ENCODE data around the gene KRTAP12-2.
"Not testable (repeated sequence)": the region's sequence is repeated elsewhere in the genome, so short reads cannot be mapped to it uniquely, and the experiment has no call there.

The KRTAP12-2 gene

DNA sequence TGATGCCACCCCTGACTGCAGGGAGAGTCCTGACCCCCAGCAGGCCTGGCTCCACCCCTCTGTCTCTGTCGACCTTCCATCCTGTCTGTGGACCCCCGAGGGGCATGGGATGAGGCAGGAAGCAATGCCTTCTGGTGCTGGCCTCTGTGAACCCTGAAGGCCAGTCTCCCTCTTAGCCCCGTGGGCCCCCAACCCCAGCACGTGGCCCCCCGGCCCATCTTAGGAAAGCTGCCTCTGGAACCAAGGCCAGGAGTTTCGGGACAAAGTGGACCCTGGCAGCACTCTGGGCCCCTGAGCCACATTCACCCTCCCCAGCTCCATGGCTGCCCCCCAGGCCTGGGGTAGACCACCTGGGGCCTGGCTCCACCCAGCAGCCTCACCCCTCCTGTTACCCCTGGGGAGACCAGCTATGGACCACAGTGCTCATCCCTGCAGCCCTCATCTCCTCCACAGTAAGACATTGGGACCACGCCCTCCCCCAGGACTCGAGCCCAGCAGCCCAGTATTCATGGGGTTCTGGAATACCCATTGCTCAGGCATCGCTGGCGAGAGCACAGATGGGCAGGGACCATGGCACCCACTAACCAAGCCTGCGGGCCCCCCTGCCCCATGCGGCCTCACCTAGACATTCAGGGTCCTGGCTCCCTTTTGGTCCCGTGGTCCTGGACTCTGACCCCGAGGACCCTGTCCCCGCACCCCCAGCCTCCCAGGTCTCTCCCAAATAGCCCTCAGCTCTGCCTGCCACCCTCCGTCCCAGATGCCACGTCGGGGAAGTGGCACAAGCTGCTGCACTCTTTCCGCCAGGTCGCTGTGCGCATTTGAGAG lies 28.0 kb downstream of the KRTAP12-2 start:
- not testable (repeated sequence) for H3K9me3 ChIP-seq (ENCODE audit: control insufficient read depth in 1 of 2, low read length in 2 of 2); H3K27me3 ChIP-seq (ENCODE audit: control insufficient read depth in 1 of 2, insufficient read depth in 2 of 2, low read length in 2 of 2); H3K36me3 ChIP-seq (ENCODE audit: control insufficient read depth in 1 of 2, insufficient read depth in 2 of 2, low read length in 2 of 2); H3K27ac ChIP-seq (ENCODE audit: low read depth, low read length); H3K4me3 ChIP-seq (ENCODE audit: low read depth in 1 of 2, low read length in 2 of 2); H3K9ac ChIP-seq (ENCODE audit: low read depth in 1 of 2, low read length in 2 of 2); H3K4me1 ChIP-seq (ENCODE audit: control insufficient read depth in 1 of 2, insufficient read depth in 2 of 2, low read length in 2 of 2)

DNA sequence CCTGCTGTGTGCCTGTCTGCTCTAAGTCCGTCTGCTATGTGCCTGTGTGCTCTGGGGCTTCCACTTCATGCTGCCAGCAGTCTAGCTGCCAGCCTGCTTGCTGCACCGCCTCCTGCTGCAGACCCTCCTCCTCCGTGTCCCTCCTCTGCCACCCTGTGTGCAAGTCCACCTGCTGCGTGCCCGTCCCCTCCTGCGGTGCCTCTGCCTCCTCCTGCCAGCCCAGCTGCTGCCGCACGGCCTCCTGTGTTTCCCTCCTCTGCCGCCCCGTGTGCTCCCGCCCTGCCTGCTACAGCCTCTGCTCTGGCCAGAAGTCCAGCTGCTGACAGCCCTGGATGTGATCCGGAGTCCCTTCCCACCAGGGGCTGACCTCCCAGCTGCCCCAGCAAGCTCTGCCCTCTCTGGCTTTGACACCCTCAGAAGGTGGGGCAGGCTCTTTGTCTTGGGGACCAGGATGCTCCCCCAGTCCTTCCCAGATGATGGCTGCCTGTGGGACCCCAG lies 28.8 kb downstream of the KRTAP12-2 start:
- not testable (repeated sequence) for H3K4me3 ChIP-seq (ENCODE audit: low read depth in 1 of 2, low read length in 2 of 2)

DNA sequence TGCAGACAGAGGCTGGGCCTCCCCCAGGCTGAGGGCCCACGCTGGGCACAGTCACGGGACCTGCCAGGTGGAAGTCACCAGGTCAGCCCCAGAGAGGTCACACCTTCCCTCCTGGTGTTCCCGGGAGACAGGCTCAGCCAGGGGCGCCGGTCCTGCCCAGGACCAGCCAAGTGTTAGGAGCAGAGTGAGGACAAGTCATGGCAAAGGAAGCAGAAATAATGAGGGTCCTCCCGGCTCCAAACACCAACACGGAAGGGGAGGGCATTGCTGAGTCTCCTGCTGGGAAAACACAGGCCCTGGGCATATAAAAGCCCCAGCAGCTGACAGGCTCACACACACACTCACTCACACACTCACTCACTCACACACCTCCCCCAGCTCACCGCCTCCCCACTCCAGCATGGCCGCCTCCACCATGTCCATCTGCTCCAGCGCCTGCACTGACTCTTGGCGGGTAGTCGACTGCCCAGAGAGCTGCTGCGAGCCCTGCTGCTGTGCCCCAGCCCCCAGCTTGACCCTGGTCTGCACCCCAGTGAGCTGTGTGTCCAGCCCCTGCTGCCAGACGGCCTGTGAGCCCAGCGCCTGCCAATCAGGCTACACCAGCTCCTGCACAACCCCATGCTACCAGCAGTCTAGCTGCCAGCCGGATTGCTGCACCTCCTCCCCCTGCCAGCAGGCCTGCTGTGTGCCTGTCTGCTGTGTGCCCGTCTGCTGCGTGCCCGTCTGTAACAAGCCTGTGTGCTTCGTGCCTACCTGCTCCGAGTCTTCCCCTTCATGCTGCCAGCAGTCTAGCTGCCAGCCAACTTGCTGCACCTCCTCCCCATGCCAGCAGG lies 29.5 kb downstream of the KRTAP12-2 start, which contains the start of gene KRTAP10-10:
Gene KRTAP10-10 (plus strand): TSS at position 339 of the 833 bp plus-strand sequence. CDS start 62 bp downstream, at position 401.
- Histone ChIP-seq H3K36me3 (ENCODE audit: control insufficient read depth in 1 of 2, insufficient read depth in 2 of 2, low read length in 2 of 2) (no peaks in the 10 kb centered on the region), H3K27ac (ENCODE audit: low read depth, low read length) (no peak within 1 kb of the TSS), H3K9me3 (ENCODE audit: control insufficient read depth in 1 of 2, low read length in 2 of 2) (peaks cover 3 to 5% of the 10 kb centered on the region in 2 donors), H3K4me3 (ENCODE audit: low read depth in 1 of 2, low read length in 2 of 2) (no peak within 1 kb of the TSS), H3K27me3 (ENCODE audit: control insufficient read depth in 1 of 2, insufficient read depth in 2 of 2, low read length in 2 of 2) (peaks cover 0 to 2% of the 10 kb centered on the region in 2 donors), H3K4me1 (ENCODE audit: control insufficient read depth in 1 of 2, insufficient read depth in 2 of 2, low read length in 2 of 2) (no peaks in the 10 kb centered on the region), H3K9ac (ENCODE audit: low read depth in 1 of 2, low read length in 2 of 2) (no peak within 1 kb of the TSS)

More for the DNA sequence above, 28.8 kb downstream of the KRTAP12-2 start:
- not testable (repeated sequence) for H3K9me3 ChIP-seq (ENCODE audit: control insufficient read depth in 1 of 2, low read length in 2 of 2); H3K36me3 ChIP-seq (ENCODE audit: control insufficient read depth in 1 of 2, insufficient read depth in 2 of 2, low read length in 2 of 2); H3K27me3 ChIP-seq (ENCODE audit: control insufficient read depth in 1 of 2, insufficient read depth in 2 of 2, low read length in 2 of 2); H3K4me1 ChIP-seq (ENCODE audit: control insufficient read depth in 1 of 2, insufficient read depth in 2 of 2, low read length in 2 of 2); H3K27ac ChIP-seq (ENCODE audit: low read depth, low read length); H3K9ac ChIP-seq (ENCODE audit: low read depth in 1 of 2, low read length in 2 of 2)

DNA sequence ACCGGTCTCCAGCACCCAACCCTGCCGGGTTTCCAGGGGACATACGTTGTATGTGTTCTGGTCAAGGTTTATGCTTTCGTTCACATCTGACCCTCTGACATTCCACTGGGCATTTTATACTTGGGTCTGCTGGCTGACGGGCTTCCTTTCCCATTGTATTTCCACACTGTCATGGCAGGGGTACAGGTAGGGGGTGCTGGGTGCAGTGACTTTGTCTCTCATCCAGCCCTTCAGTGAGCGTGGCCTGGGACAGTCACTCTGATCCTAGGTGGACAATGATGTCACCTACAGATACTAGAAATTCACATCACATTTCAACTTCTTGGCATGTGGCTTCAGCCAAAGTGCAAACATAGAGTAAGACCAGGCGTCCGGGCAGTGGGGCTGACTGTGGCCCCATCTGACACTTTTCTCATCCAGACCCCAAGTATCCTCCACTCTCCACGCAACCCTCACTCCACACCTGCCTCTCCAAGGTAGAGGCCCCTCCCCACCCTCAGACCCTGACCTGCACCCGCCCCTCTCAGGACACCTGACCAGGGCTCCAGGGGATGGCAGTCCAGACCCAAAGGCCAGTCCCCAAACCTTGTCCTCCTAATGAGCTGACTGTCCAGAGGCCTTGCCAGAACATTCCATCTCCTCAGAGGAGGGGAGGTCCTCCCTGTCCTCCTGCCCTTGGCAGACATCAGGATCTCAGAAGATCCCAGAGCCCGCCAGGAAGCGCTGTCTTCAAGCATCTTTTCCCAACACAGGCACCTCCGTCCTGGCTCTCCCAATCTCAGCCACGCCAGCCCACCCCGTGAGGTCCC lies 30.3 kb downstream of the KRTAP12-2 start:
- no peak overlapping the region for H3K4me3 ChIP-seq (ENCODE audit: low read depth in 1 of 2, low read length in 2 of 2)
- no peaks in the 10 kb centered on the region for H3K36me3 ChIP-seq (ENCODE audit: control insufficient read depth in 1 of 2, insufficient read depth in 2 of 2, low read length in 2 of 2)
- peaks cover 6 to 8% of the 10 kb centered on the region in 2 donors for H3K9me3 ChIP-seq (ENCODE audit: control insufficient read depth in 1 of 2, low read length in 2 of 2)
- peaks cover 0 to 2% of the 10 kb centered on the region in 2 donors for H3K27me3 ChIP-seq (ENCODE audit: control insufficient read depth in 1 of 2, insufficient read depth in 2 of 2, low read length in 2 of 2)
- no peak overlapping the region for H3K27ac ChIP-seq (ENCODE audit: low read depth, low read length)
- no peak overlapping the region for H3K9ac ChIP-seq (ENCODE audit: low read depth in 1 of 2, low read length in 2 of 2)
- no peaks in the 10 kb centered on the region for H3K4me1 ChIP-seq (ENCODE audit: control insufficient read depth in 1 of 2, insufficient read depth in 2 of 2, low read length in 2 of 2)

DNA sequence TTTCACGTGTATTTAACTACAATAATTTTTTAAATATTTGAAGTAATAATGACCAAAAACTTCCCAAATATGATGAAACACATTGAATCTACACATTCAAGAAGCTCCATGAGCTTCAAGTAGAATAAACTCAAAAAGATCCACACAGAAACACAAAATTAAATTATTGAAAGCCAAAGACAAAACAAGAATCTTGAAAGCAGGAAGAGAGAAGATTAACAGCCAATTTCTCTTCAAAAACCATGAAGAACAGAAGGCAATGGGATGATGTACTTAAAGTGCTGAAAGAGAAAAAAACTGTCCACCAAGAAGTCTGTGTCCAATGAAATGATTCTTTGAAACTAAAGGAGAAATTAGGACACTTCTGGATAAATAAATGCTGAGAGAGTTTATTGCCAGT lies 34.7 kb downstream of the KRTAP12-2 start:
- no peak overlapping the region for H3K4me3 ChIP-seq (ENCODE audit: low read depth in 1 of 2, low read length in 2 of 2)
- H3K27ac ChIP-seq (ENCODE audit: low read depth, low read length) = no peak overlapping the region
- H3K36me3 ChIP-seq (ENCODE audit: control insufficient read depth in 1 of 2, insufficient read depth in 2 of 2, low read length in 2 of 2) = no peaks in the 10 kb centered on the region
- H3K27me3 ChIP-seq (ENCODE audit: control insufficient read depth in 1 of 2, insufficient read depth in 2 of 2, low read length in 2 of 2) = peaks cover 2 to 5% of the 10 kb centered on the region in 2 donors
- peaks cover 3% of the 10 kb centered on the region in 2 donors for H3K9me3 ChIP-seq (ENCODE audit: control insufficient read depth in 1 of 2, low read length in 2 of 2)
- no peak overlapping the region for H3K9ac ChIP-seq (ENCODE audit: low read depth in 1 of 2, low read length in 2 of 2)
- no peaks in the 10 kb centered on the region for H3K4me1 ChIP-seq (ENCODE audit: control insufficient read depth in 1 of 2, insufficient read depth in 2 of 2, low read length in 2 of 2)

DNA sequence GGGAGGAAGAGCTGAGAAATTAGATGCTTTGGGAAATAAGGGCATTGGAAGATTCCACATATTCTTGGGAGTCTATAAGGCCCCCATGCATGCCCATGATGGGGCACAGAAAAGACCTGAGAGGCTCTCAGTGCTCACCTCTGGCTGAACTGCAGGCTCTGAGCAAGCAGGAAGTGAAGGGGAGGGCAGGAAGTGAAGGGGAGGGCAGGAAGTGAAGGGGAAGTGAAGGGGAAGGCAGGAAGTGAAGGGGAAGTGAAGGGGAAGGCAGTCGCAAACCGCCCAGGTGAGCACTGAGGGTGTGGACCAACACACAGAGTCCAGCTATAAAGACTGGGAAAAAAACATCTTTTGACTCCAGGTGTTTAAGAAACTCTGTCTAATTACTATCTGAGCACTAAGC lies 36.3 kb downstream of the KRTAP12-2 start:
- H3K27ac ChIP-seq (ENCODE audit: low read depth, low read length) = no peak overlapping the region
- H3K9me3 ChIP-seq (ENCODE audit: control insufficient read depth in 1 of 2, low read length in 2 of 2) = peaks cover 3% of the 10 kb centered on the region in 2 donors
- H3K4me3 ChIP-seq (ENCODE audit: low read depth in 1 of 2, low read length in 2 of 2) = no peak overlapping the region
- H3K9ac ChIP-seq (ENCODE audit: low read depth in 1 of 2, low read length in 2 of 2) = no peak overlapping the region
- no peaks in the 10 kb centered on the region for H3K4me1 ChIP-seq (ENCODE audit: control insufficient read depth in 1 of 2, insufficient read depth in 2 of 2, low read length in 2 of 2)
- H3K27me3 ChIP-seq (ENCODE audit: control insufficient read depth in 1 of 2, insufficient read depth in 2 of 2, low read length in 2 of 2) = peaks cover 2 to 5% of the 10 kb centered on the region in 2 donors
- H3K36me3 ChIP-seq (ENCODE audit: control insufficient read depth in 1 of 2, insufficient read depth in 2 of 2, low read length in 2 of 2) = no peaks in the 10 kb centered on the region

DNA sequence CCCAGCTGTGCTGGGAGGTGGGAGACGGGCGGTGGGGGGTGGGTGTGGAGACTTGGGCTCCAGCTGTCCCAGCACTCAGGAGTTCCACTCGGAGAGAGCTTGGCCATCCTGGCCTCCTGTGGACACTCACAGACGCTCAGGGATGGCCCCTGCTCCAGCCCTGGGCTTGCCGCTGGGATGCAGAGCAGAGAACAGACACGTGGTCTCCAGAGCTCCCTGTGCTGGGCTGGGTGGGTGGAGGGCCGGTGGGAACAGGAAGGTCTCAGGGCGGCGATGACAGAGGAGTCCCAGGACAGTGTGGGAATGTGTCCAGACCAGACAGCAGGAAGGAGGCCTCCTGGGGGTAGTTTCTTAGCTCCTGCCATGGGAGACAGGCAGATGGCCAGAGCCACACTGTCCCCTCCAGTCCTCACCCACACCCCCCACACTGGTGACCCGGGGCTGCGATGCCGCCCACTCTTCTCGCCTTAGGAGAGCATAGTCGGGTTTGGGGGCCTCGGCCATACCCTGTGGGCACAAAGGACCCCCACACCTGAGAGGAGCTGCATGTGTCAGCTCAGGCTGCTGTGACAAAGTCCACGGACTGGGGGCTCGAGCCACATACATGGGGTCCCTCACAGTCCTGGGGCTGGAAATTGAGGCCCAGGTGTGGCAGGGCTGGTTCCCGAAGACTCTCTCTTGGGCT lies 37.9 kb downstream of the KRTAP12-2 start:
- Histone ChIP-seq H3K36me3 (ENCODE audit: control insufficient read depth in 1 of 2, insufficient read depth in 2 of 2, low read length in 2 of 2) (no peaks in the 10 kb centered on the region), H3K4me1 (ENCODE audit: control insufficient read depth in 1 of 2, insufficient read depth in 2 of 2, low read length in 2 of 2) (no peaks in the 10 kb centered on the region), H3K27ac (ENCODE audit: low read depth, low read length) (no peak overlapping the region), H3K27me3 (ENCODE audit: control insufficient read depth in 1 of 2, insufficient read depth in 2 of 2, low read length in 2 of 2) (peaks cover 0 to 5% of the 10 kb centered on the region in 2 donors), H3K9ac (ENCODE audit: low read depth in 1 of 2, low read length in 2 of 2) (no peak overlapping the region), H3K4me3 (ENCODE audit: low read depth in 1 of 2, low read length in 2 of 2) (no peak overlapping the region), H3K9me3 (ENCODE audit: control insufficient read depth in 1 of 2, low read length in 2 of 2) (peaks cover 6 to 10% of the 10 kb centered on the region in 2 donors)

DNA sequence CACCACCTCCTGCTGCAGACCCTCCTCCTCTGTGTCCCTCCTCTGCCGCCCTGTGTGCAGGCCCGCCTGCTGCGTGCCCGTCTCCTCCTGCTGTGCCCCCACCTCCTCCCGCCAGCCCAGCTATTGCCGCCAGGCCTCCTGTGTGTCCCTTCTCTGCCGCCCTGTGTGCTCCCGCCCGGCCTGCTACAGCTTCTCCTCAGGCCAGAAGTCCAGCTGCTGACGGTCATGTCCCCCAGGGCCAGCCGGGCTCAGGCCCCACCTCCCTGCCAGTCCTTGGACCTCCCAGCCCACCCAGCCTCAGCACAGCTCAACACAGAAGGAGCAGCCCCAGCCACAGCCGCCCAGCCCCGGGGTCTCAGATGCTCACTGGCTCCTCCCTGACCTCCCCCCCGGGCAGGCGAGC lies 38.9 kb downstream of the KRTAP12-2 start:
- not testable (repeated sequence) for H3K4me3 ChIP-seq (ENCODE audit: low read depth in 1 of 2, low read length in 2 of 2); H3K9ac ChIP-seq (ENCODE audit: low read depth in 1 of 2, low read length in 2 of 2); H3K36me3 ChIP-seq (ENCODE audit: control insufficient read depth in 1 of 2, insufficient read depth in 2 of 2, low read length in 2 of 2); H3K27me3 ChIP-seq (ENCODE audit: control insufficient read depth in 1 of 2, insufficient read depth in 2 of 2, low read length in 2 of 2); H3K4me1 ChIP-seq (ENCODE audit: control insufficient read depth in 1 of 2, insufficient read depth in 2 of 2, low read length in 2 of 2); H3K27ac ChIP-seq (ENCODE audit: low read depth, low read length)
- H3K9me3 ChIP-seq (ENCODE audit: control insufficient read depth in 1 of 2, low read length in 2 of 2) = peaks cover 15 to 18% of the 10 kb centered on the region in 2 donors

DNA sequence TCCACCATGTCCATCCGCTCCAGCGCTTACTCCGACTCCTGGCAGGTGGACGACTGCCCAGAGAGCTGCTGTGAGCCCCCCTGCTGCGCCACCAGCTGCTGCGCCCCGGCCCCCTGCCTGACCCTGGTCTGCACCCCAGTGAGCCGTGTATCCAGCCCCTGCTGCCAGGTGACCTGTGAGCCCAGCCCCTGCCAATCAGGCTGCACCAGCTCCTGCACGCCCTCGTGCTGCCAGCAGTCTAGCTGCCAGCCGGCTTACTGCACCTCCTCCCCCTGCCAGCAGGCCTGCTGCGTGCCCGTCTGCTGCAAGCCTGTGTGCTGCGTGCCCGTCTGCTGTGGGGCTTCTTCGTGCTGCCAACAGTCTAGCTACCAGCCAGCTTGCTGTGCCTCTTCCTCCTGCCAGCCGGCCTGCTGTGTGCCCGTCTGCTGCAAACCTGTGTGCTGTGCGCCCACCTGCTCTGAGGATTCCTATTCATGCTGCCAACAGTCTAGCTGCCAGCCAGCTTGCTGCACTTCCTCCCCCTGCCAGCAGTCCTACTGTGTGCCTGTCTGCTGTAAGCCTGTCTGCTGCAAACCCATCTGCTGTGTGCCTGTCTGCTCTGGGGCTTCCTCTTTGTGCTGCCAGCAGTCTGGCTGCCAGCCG lies 39.4 kb downstream of the KRTAP12-2 start:
- peaks cover 15 to 18% of the 10 kb centered on the region in 2 donors for H3K9me3 ChIP-seq (ENCODE audit: control insufficient read depth in 1 of 2, low read length in 2 of 2)
- H3K36me3 ChIP-seq (ENCODE audit: control insufficient read depth in 1 of 2, insufficient read depth in 2 of 2, low read length in 2 of 2); H3K9ac ChIP-seq (ENCODE audit: low read depth in 1 of 2, low read length in 2 of 2); H3K4me3 ChIP-seq (ENCODE audit: low read depth in 1 of 2, low read length in 2 of 2); H3K27me3 ChIP-seq (ENCODE audit: control insufficient read depth in 1 of 2, insufficient read depth in 2 of 2, low read length in 2 of 2); H3K4me1 ChIP-seq (ENCODE audit: control insufficient read depth in 1 of 2, insufficient read depth in 2 of 2, low read length in 2 of 2); H3K27ac ChIP-seq (ENCODE audit: low read depth, low read length): not testable (repeated sequence)

Measured in duodenal mucosa (tissue), 2 donors.